ENCODE data around the gene NUDT9.
"Not testable (repeated sequence)": the region's sequence is repeated elsewhere in the genome, so short reads cannot be mapped to it uniquely, and the experiment has no call there.

The NUDT9 gene

DNA sequence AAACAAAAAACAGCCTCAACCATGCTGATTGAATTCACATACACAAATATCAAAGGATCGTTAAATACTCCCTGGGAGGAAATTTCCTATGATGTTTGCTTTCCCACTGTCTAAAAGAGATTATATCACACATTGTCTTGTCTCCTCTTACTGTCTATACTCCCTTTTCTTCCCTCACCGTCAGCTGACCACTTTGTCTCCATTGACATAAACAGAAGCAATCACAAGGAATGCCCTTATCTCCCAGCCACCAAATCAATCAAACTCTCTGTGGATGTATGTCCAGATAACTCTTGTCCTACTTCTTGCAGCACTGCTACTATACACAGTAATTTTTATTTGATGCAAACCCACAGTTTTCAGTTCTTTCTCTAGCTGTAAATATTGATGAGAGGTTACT is 12.2 kb upstream of the NUDT9 start:
- DNase-seq: no peak

- DNase-seq: no peak
Observed at GRCh38 chr4:87410679-87411078, 11.7 kb upstream of the NUDT9 start.

- no peak for DNase-seq
Observed at GRCh38 chr4:87414816-87415215, 7.6 kb upstream of the NUDT9 start.

DNA sequence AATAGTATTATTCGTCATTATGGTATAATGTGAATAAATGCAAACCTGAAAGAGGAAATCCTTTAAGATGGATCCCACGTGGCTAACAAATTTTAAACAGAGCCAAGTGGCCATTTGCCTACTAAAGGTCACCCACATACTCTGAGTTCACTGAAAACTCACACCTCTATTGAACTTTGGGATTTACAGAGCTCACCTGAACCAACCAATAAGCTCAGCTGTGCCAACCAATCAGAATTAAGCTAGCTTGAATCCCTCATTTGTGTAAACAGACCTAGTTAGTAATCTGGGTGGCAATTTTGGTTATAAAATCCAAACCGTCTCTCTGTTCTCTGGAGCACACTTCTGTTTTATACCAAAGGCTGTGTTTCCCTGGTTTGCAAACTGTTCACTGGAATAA is 5.4 kb upstream of the NUDT9 start:
- no peak for DNase-seq

- DNase-seq: not testable (repeated sequence)
Observed at GRCh38 chr4:87418410-87418809, 4.0 kb upstream of the NUDT9 start.

- no peak for DNase-seq
Observed at GRCh38 chr4:87419578-87420249, 2.7 kb upstream of the NUDT9 start.

- DNase-seq: no peak
Observed at GRCh38 chr4:87420276-87420830, 2.0 kb upstream of the NUDT9 start.

GRCh38 chr4:87423317-87424098 is 1.1 kb downstream of the NUDT9 start:
- DNase-seq: peak; percentile 24

DNA sequence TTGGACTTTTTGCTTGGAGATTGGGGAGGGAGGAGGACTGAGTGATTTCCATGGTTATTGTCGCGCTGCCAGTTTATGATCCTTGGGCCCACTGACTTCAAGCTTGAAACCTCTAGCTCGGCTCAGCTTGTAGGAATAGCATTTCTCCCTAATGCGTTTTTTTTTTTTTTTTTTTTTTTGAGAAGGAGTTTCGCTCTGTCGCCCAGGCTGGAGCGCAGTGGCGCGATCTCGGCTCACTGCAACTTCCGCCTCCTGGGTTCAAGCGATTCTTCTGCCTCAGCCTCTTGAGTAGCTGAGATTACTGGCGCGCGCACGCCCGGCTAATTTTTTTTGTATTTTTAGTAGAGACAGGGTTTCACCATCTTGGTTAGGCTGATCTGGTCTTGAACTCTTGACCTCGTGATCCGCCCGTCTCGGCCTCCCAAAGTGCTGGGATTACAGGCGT is 1.7 kb downstream of the NUDT9 start:
- DNase-seq: not testable (repeated sequence)

GRCh38 chr4:87425711-87426110 is 3.3 kb downstream of the NUDT9 start:
- DNase-seq: no peak

DNA sequence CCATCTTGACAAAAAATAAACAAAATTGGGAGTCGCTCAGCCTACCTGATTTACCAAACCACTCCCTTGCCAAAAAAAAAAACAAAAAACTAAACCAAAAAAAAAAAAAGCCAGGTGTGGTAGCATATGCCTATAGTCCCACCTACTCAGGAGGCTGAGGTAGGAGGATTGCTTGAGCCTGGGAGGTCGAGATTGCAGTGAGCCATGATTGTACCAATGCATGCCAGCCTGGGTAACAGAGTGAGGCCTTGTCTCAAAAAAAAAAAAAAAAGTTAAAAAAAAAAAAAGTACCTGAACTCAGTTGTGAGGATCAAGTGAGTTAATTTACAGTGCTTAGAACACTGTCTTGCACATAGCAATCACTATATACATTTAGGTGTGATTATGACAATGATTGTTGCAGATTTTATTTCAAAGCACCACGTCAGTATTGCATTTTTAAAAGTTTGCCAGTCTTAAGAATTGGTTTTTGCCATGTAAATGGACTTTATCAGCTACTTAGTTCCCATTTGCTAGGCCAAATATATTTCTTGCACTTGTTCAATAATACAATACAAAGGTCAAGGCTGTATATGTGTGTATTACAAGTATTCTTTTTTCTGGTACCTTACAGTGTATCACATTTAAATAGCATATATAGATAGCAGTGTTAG is 4.6 kb downstream of the NUDT9 start:
- DNase-seq: no peak

- DNase-seq: no peak
Observed at GRCh38 chr4:87427518-87427868, 5.1 kb downstream of the NUDT9 start.

GRCh38 chr4:87428979-87429378 is 6.6 kb downstream of the NUDT9 start:
- DNase-seq: no peak

DNA sequence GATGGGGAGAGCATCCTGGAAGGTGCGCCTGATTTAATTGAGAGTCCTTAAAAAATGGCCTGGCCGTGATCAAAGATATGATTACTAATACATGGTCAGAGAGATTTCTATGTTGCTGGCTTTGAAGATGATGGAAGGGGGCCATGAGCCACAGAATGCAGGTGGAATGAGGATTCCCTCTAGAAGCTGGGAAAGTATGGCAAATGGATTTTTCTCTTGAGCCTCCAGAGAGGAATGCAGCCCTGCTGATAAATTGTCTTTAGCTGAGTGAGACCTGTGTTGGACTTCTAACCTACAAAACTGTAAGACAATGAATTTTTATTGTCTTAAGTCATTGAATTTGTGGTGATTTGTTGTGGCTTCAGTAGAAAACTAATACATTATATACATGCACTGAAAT is 7.7 kb downstream of the NUDT9 start:
- DNase-seq: no peak

DNA sequence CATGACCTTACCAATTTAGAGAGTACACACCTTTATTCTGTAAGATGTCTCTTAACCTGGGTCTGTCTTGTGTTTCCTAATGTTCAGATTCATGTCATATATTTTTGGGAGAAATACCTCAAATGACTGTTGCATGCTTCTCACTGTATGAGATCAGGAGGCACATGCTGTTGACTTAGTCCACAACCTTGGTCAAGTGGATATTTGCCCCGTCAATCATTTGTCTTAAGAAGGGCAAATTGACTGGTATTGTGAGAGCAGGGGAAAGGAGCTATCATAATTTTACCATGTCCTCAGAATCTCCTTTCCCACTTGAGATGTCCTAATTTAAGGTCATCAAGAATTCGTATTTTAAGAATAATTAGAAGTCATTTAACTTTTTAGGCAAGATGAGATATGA is 11.0 kb downstream of the NUDT9 start:
- no peak for DNase-seq

DNA sequence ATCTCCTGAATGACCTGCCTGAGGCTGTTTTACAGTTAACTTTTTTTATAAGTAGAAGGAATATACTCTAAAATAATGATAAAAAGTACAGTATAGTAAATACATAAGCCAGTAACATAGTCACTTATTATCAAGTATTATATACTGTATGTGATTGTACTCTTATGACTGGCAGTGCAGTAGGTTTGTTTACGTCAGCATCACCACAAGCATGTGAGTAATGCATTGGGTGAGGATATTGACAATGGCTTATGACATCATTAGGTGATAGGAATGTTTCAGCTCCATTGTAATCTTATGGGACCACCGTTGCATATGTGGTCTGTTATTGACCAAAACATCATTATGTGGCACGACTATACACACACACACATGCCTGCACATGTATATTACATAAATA is 20.5 kb downstream of the NUDT9 start:
- no peak for DNase-seq

DNA sequence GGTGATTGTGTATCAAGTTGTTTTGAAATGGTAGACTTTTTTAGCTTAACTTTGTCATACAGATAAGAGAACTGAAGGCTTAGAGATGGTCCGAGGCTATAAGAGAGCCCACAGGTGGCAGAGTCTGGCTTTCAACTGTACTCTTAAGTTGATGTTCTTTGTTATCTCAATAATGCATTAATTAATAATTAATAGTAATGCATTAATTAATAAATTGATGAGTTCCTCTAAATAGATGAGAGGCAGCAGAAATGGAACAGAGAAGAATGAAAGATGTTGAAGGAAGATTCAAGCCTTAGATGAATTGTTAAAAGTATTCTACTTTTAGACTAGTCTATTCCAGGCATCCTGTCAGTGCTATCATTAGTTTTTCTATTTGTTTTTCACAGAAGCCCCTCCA is 22.4 kb downstream of the NUDT9 start:
- DNase-seq: no peak

- no peak for DNase-seq
Observed at GRCh38 chr4:87445964-87446363, 23.6 kb downstream of the NUDT9 start.

GRCh38 chr4:87446375-87446774 is 24.0 kb downstream of the NUDT9 start:
- DNase-seq: not testable (repeated sequence)

DNA sequence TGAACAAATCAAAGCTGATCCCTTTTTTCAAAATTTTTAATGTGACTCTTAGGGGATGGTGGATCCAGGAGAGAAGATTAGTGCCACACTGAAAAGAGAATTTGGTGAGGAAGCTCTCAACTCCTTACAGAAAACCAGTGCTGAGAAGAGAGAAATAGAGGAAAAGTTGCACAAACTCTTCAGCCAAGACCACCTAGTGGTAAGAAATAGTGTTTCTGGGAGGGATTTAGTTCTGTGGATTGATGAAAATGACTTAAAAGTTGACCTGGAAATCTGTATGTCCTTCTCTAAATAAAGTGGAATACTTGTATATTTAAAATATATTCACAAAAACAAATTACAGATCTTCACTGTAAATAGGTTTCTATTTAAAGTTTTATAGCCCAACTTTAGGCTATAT is 29.2 kb downstream of the NUDT9 start:
- DNase-seq: no peak

GRCh38 chr4:87458913-87459312 is 36.5 kb downstream of the NUDT9 start:
- DNase-seq: no peak

DNA sequence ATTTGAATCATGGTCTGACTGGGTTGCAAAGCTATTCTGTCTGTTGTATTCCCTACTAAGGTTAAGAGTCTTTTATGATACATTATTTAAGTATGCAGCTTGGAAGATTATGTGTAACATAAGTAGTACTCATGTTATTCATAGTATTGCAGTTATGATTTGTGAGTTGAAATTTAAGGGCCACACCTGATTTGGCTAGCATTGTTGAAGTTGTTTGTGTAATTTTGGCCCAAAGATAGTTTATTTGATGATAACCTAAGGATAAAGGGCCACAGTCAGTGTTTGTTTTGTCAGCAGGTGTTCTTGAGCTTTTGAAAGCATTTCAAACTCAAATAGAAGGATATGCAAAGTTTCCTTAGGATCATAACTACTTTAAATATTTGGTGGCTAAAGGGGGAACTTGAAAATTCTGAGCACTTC is 38.9 kb downstream of the NUDT9 start:
- DNase-seq: no peak

DNA sequence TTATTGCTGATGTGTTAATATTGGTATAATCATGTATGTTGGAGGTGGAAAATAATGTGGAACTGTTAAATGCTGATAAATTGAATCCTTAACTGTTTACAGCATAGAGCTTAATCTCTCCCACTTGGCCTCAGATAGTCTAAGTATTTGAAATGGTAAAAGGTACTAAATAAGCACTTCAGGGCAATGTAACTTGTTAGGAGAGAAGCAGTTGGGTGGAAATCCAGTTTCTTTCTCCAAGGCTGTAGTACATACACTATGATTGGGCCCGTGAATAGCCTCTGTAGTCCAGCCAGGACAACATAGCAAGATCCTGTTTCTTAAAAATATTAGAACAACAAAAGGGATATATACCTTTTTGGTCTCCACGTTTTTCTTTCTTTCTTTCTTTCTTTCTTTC is 39.7 kb downstream of the NUDT9 start:
- no peak for DNase-seq
